Measurements from ENCODE around the gene MTNR1A. TPM values are rescaled to one million over a fixed set of nuclear protein-coding genes. Genes with fewer than 3 reads are reported as not detected.
"Not testable (repeated sequence)": the region's sequence is repeated elsewhere in the genome, so short reads cannot be mapped to it uniquely, and the experiment has no call there.

Gene MTNR1A
- total RNA-seq, 1 donor from 2014 or later = not detected

GRCh38 chr4:186554539-186554913, 841 bp downstream of the MTNR1A start:
- no peaks in the 10 kb centered on the region for H3K4me1 Mint-ChIP-seq (ENCODE audit: low read depth)
- no peaks in the 10 kb centered on the region for H3K36me3 Mint-ChIP-seq (ENCODE audit: low read depth)
- no peak for DNase-seq (ENCODE audit: low spot score)
- H3K4me3 Mint-ChIP-seq (ENCODE audit: low read depth) = no peak overlapping the region
- peaks cover 17% of the 10 kb centered on the region for H3K27me3 Mint-ChIP-seq (ENCODE audit: low read depth)
- H3K27ac Mint-ChIP-seq = no peak overlapping the region
- intact Hi-C loops (cut with micrococcal nuclease) = no loop called here
- H3K9me3 Mint-ChIP-seq = no peaks in the 10 kb centered on the region

DNA sequence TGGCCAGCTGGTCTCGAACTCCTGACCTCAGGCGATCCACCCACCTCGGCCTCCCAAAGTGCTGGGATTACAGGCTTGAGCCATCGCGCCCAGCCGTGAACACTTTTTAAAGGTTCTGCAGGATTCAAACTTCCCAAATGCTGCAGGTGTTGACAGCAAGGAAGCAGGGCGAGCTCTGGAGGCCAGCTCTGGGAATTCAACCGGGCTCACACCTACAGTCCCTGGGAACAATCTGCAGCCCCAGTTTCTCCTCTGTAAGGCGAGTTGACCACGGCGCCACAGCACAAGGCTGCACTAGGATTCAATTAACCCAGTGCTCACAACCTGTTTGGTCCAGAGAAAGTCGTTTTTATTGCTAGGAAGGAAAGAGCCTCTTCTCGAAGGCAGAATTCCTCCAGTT, 1.6 kb downstream of the MTNR1A start:
- intact Hi-C loops (cut with micrococcal nuclease) = no loop called here
- Mint-ChIP-seq H3K27me3 (ENCODE audit: low read depth) (peaks cover 17% of the 10 kb centered on the region), H3K4me3 (ENCODE audit: low read depth) (no peak overlapping the region), H3K27ac (no peak overlapping the region), H3K9me3 (no peaks in the 10 kb centered on the region), H3K4me1 (ENCODE audit: low read depth) (no peaks in the 10 kb centered on the region), H3K36me3 (ENCODE audit: low read depth) (no peaks in the 10 kb centered on the region)
- no peak for DNase-seq (ENCODE audit: low spot score)

GRCh38 chr4:186551849-186552248, 3.5 kb downstream of the MTNR1A start:
- intact Hi-C loops (cut with micrococcal nuclease) = no loop called here
- Mint-ChIP-seq H3K9me3 (peaks cover 8% of the 10 kb centered on the region), H3K36me3 (ENCODE audit: low read depth) (no peaks in the 10 kb centered on the region), H3K4me1 (ENCODE audit: low read depth) (no peaks in the 10 kb centered on the region), H3K4me3 (ENCODE audit: low read depth) (no peak overlapping the region), H3K27ac (no peak overlapping the region), H3K27me3 (ENCODE audit: low read depth) (peaks cover 17% of the 10 kb centered on the region)
- no peak for DNase-seq (ENCODE audit: low spot score)

GRCh38 chr4:186545436-186545835, 9.9 kb downstream of the MTNR1A start:
- no peaks in the 10 kb centered on the region for H3K27me3 Mint-ChIP-seq (ENCODE audit: low read depth)
- H3K4me3 Mint-ChIP-seq (ENCODE audit: low read depth) = no peak overlapping the region
- H3K9me3 Mint-ChIP-seq = peaks cover 29% of the 10 kb centered on the region
- H3K27ac Mint-ChIP-seq = no peak overlapping the region
- intact Hi-C loops (cut with micrococcal nuclease) = no loop called here
- no peaks in the 10 kb centered on the region for H3K36me3 Mint-ChIP-seq (ENCODE audit: low read depth)
- no peak for DNase-seq (ENCODE audit: low spot score)
- H3K4me1 Mint-ChIP-seq (ENCODE audit: low read depth) = no peaks in the 10 kb centered on the region

- Mint-ChIP-seq H3K4me1 (ENCODE audit: low read depth) (no peaks in the 10 kb centered on the region), H3K9me3 (peaks cover 35% of the 10 kb centered on the region), H3K4me3 (ENCODE audit: low read depth) (no peak overlapping the region), H3K36me3 (ENCODE audit: low read depth) (no peaks in the 10 kb centered on the region), H3K27ac (no peak overlapping the region), H3K27me3 (ENCODE audit: low read depth) (no peaks in the 10 kb centered on the region)
- no peak for DNase-seq (ENCODE audit: low spot score)
- intact Hi-C loops (cut with micrococcal nuclease) = no loop called here
These were observed 12.2 kb downstream of the MTNR1A start for GRCh38 chr4:186543206-186543605.

DNA sequence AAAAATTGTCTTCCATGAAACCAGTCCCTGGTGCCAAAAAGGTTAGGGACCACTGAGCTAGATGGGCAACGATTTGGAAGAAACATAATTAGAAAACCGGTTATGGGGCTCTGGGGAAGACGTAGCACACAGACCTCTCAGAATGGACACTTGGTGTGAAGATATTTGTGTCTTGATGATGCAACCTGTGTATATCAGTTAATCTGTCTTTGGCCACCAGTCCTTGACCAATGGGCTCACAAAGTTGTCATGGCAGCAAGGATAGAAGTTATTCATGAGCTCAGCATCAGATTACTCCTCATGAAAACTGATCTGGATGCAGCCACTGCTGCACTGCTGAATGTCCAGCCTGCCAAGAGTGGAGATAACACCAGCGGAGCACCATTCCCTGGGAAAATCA, 13.6 kb downstream of the MTNR1A start:
- DNase-seq (ENCODE audit: low spot score) = no peak
- H3K4me1 Mint-ChIP-seq (ENCODE audit: low read depth) = no peaks in the 10 kb centered on the region
- intact Hi-C loops (cut with micrococcal nuclease) = no loop called here
- H3K27me3 Mint-ChIP-seq (ENCODE audit: low read depth) = no peaks in the 10 kb centered on the region
- H3K4me3 Mint-ChIP-seq (ENCODE audit: low read depth) = no peak overlapping the region
- H3K9me3 Mint-ChIP-seq = peaks cover 32% of the 10 kb centered on the region
- no peaks in the 10 kb centered on the region for H3K36me3 Mint-ChIP-seq (ENCODE audit: low read depth)
- no peak overlapping the region for H3K27ac Mint-ChIP-seq

DNA sequence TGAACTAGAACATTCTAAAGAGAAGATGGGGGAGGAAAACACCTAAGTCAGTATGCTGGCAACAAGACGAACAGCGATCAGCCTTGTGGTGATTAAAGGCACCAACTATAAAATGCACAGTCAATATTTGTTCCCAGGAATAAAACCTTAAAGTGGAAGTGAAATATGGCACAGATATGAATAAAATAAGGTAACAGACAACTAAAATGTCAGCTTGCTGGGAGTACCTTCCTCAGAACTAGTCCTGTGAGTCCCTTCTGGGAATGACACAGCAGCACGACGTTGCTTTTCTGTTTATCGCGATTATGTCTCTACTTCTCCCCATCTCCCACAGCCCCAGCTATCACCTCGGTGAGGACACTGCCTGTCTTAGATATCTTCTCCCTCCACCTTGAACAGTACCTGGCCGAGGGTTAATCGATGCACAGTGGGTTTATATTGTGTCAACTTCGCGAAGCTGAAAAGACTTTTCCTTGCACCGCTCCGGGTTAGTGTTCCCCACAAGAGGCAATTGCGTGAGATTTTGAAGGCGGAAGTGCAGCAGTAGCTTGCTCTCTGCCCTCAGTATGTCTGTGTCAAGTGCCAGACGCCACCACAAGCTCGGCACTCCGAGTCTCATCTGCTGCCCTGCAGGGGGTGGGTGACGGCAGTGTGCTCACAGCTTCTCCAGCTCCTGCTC, 17.4 kb downstream of the MTNR1A start:
- H3K4me3 Mint-ChIP-seq (ENCODE audit: low read depth) = no peak overlapping the region
- intact Hi-C loops (cut with micrococcal nuclease) = no loop called here
- DNase-seq (ENCODE audit: low spot score) = no peak
- H3K4me1 Mint-ChIP-seq (ENCODE audit: low read depth) = no peaks in the 10 kb centered on the region
- H3K27ac Mint-ChIP-seq = no peak overlapping the region
- H3K36me3 Mint-ChIP-seq (ENCODE audit: low read depth) = no peaks in the 10 kb centered on the region
- peaks cover 23% of the 10 kb centered on the region for H3K9me3 Mint-ChIP-seq
- H3K27me3 Mint-ChIP-seq (ENCODE audit: low read depth) = no peaks in the 10 kb centered on the region

GRCh38 chr4:186536285-186536684, 19.1 kb downstream of the MTNR1A start:
- Mint-ChIP-seq H3K9me3 (peaks cover 23% of the 10 kb centered on the region), H3K4me3 (ENCODE audit: low read depth) (no peak overlapping the region), H3K4me1 (ENCODE audit: low read depth) (no peaks in the 10 kb centered on the region), H3K27me3 (ENCODE audit: low read depth) (no peaks in the 10 kb centered on the region), H3K36me3 (ENCODE audit: low read depth) (no peaks in the 10 kb centered on the region), H3K27ac (no peak overlapping the region)
- no peak for DNase-seq (ENCODE audit: low spot score)
- intact Hi-C loops (cut with micrococcal nuclease) = no loop called here

GRCh38 chr4:186534056-186534455, 21.3 kb downstream of the MTNR1A start:
- Mint-ChIP-seq H3K27me3 (ENCODE audit: low read depth) (no peaks in the 10 kb centered on the region), H3K4me1 (ENCODE audit: low read depth) (no peaks in the 10 kb centered on the region), H3K36me3 (ENCODE audit: low read depth) (no peaks in the 10 kb centered on the region), H3K9me3 (peaks cover 18% of the 10 kb centered on the region), H3K4me3 (ENCODE audit: low read depth) (no peak overlapping the region), H3K27ac (no peak overlapping the region)
- DNase-seq (ENCODE audit: low spot score) = no peak
- intact Hi-C loops (cut with micrococcal nuclease) = no loop called here

GRCh38 chr4:186523927-186524326, 31.4 kb downstream of the MTNR1A start:
- DNase-seq (ENCODE audit: low spot score); H3K4me1 Mint-ChIP-seq (ENCODE audit: low read depth); H3K27ac Mint-ChIP-seq; H3K4me3 Mint-ChIP-seq (ENCODE audit: low read depth); H3K9me3 Mint-ChIP-seq; intact Hi-C loops (cut with micrococcal nuclease); H3K27me3 Mint-ChIP-seq (ENCODE audit: low read depth); H3K36me3 Mint-ChIP-seq (ENCODE audit: low read depth): not testable (repeated sequence)

- no peaks in the 10 kb centered on the region for H3K9me3 Mint-ChIP-seq
- intact Hi-C loops (cut with micrococcal nuclease) = no loop called here
- H3K4me1 Mint-ChIP-seq (ENCODE audit: low read depth) = no peaks in the 10 kb centered on the region
- no peak for DNase-seq (ENCODE audit: low spot score)
- no peak overlapping the region for H3K4me3 Mint-ChIP-seq (ENCODE audit: low read depth)
- no peaks in the 10 kb centered on the region for H3K27me3 Mint-ChIP-seq (ENCODE audit: low read depth)
- H3K27ac Mint-ChIP-seq = no peak overlapping the region
- no peaks in the 10 kb centered on the region for H3K36me3 Mint-ChIP-seq (ENCODE audit: low read depth)
These were observed 39.1 kb downstream of the MTNR1A start for GRCh38 chr4:186516287-186516686.

DNA sequence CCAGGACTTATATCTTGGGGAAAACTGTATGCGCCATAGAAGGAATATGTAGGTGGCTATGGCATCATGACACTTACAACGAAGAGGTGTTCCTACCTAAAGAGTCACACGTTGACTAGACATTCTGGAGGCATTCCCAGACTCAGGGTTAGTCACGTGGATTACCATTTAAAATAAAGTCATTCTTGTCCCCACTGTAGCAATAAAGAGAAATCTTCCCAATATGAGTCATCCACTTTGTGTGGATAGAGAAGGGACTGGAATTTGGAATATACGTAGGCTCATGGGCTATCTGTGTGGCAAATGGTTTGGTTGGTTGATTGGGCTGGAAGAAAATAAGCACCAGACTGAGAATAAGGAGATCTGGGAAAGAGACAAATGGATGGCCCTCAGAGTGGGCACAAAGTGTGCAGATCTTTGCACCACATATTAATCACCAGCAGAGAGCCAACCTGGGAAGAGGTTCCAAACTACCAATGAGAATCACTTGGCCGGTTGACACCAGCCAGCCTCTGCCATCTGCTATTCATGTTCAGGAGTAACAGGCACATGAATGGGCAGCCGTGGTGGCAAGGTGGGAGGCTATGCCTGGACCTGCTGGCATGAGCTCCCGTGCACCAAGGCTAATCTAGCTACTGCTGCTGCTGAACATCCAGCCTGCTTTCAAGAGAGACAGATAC, 41.0 kb downstream of the MTNR1A start:
- Mint-ChIP-seq H3K27me3 (ENCODE audit: low read depth) (no peaks in the 10 kb centered on the region), H3K27ac (no peak overlapping the region), H3K4me3 (ENCODE audit: low read depth) (no peak overlapping the region), H3K4me1 (ENCODE audit: low read depth) (no peaks in the 10 kb centered on the region), H3K9me3 (no peaks in the 10 kb centered on the region), H3K36me3 (ENCODE audit: low read depth) (no peaks in the 10 kb centered on the region)
- intact Hi-C loops (cut with micrococcal nuclease) = no loop called here
- DNase-seq (ENCODE audit: low spot score) = no peak

GRCh38 chr4:186504771-186505170, 50.6 kb downstream of the MTNR1A start:
- H3K27ac Mint-ChIP-seq = not testable (repeated sequence)

More at GRCh38 chr4:186504771-186505170, 50.6 kb downstream of the MTNR1A start:
- H3K9me3 Mint-ChIP-seq; intact Hi-C loops (cut with micrococcal nuclease); H3K4me3 Mint-ChIP-seq (ENCODE audit: low read depth); H3K4me1 Mint-ChIP-seq (ENCODE audit: low read depth); DNase-seq (ENCODE audit: low spot score); H3K27me3 Mint-ChIP-seq (ENCODE audit: low read depth); H3K36me3 Mint-ChIP-seq (ENCODE audit: low read depth): not testable (repeated sequence)

All from activated T-helper 2 cell treated with anti-CD3 and anti-CD28 coated beads, Interferon-gamma antibody, Interleukin-2, Interleukin-4, amounts not matched to agents 10 μg/mL and 5 μg/mL and 100 μg/mL, durations not matched to agents 14 hours and 24 hours and 36 hours (primary cell).